H1 (cell line): Measurements from ENCODE around the gene CCDC175. TPM values are rescaled to one million over a fixed set of nuclear protein-coding genes. Genes with fewer than 3 reads are reported as not detected.

Source experiments
- CTCF ChIA-PET: fragments of 300-600 bp; sonication (Branson Sonifier 250); formaldehyde crosslinking; loops from one replicate; lab custom pipeline; 2021; ENCODE audit not compliant: partially characterized antibody; lab: Charles Lee
- POLR2A ChIA-PET: fragments of 300-600 bp; sonication (Branson Sonifier 250); formaldehyde crosslinking; loops from one replicate; lab custom pipeline; 2021; ENCODE audit warnings: inconsistent platforms; ENCODE audit not compliant: partially characterized antibody; lab: Charles Lee
- DNase-seq, 2 experiments: peaks; one replicate each; pipeline versions ENCODE4 v3.0.0 to v3.0.0-alpha.2; 2010 to 2022; ENCODE audit warnings: low spot score in 2 of 2, low read depth in 1 of 2, mixed read lengths in 1 of 2
- FAIRE-seq: peaks from 2 replicates; lab custom pipeline; 2011; peaks lifted over from hg19 to GRCh38; lab: Jason Lieb, UNC
- H2AFZ ChIP-seq: 2 replicates; pipeline ENCODE4 v1.8.1; 2012; ENCODE audit warnings: low read length, inconsistent platforms
- H2AK5ac ChIP-seq: 2 replicates; pipeline ENCODE4 v1.6.1; 2013; ENCODE audit warnings: low read depth, low read length
- H2BK120ac ChIP-seq: replicated peaks from 2 replicates; pipeline ENCODE3; 2013; ENCODE audit warnings: low read depth, low read length, inconsistent platforms
- H2BK12ac ChIP-seq: 2 replicates; pipeline ENCODE4 v1.6.1; 2013; ENCODE audit warnings: low read depth, low read length
- H2BK15ac ChIP-seq: 2 replicates; pipeline ENCODE4 v1.6.1; 2013; ENCODE audit warnings: low read length
- H2BK20ac ChIP-seq: 2 replicates; pipeline ENCODE4 v1.6.1; 2013; ENCODE audit warnings: low read length
- H2BK5ac ChIP-seq: 2 replicates; pipeline ENCODE4 v1.6.1; 2013; ENCODE audit warnings: low read depth, low read length
- H3K14ac ChIP-seq: 2 replicates; pipeline ENCODE4 v1.6.1; 2013; ENCODE audit warnings: inconsistent platforms; ENCODE audit not compliant: insufficient read length
- H3K18ac ChIP-seq: 2 replicates; pipeline ENCODE4 v1.6.1; 2013; ENCODE audit warnings: low read length; ENCODE audit errors: extremely low read depth
- H3K23ac ChIP-seq: 2 replicates; pipeline ENCODE4 v1.6.1; 2013; ENCODE audit warnings: inconsistent platforms; ENCODE audit not compliant: insufficient read length
- H3K23me2 ChIP-seq: 2 replicates; pipeline ENCODE4 v1.6.1; 2013; ENCODE audit warnings: low read depth, low read length
- H3K27ac ChIP-seq: 2 replicates; pipeline ENCODE4 v1.6.1; 2011; ENCODE audit warnings: low read depth, low read length, inconsistent platforms
- H3K27me3 ChIP-seq, 4 experiments: replicated peaks in 1 of 4; 1 replicate in 1 of 4; 2 replicates in 3 of 4; pipeline versions ENCODE4 v1.6.1 to v1.8.1; 2011 to 2013; ENCODE audit warnings: low read length in 3 of 4, mild to moderate bottlenecking in 3 of 4, inconsistent platforms in 2 of 4, mixed read lengths in 2 of 4, moderate library complexity in 1 of 4; ENCODE audit not compliant: control insufficient read depth in 3 of 4, insufficient read depth in 3 of 4; ENCODE audit errors: extremely low read depth in 1 of 4
- H3K36me3 ChIP-seq, 4 experiments: 2 replicates each; pipeline versions ENCODE4 v1.6.1 to v1.8.1; 2011 to 2013; ENCODE audit warnings: mild to moderate bottlenecking in 4 of 4, low read length in 3 of 4, moderate library complexity in 2 of 4, control low read depth in 1 of 4, inconsistent platforms in 1 of 4; ENCODE audit not compliant: insufficient read depth in 4 of 4, control insufficient read depth in 2 of 4
- H3K4ac ChIP-seq: replicated peaks from 2 replicates; pipeline ENCODE3; 2013; ENCODE audit warnings: low read length, low read depth, mixed read lengths, inconsistent platforms; ENCODE audit not compliant: insufficient read length
- H3K4me1 ChIP-seq, 4 experiments: replicated peaks in 1 of 4; 1 replicate in 1 of 4; 2 replicates in 3 of 4; pipeline versions ENCODE4 v1.6.1 to v1.8.1; 2011 to 2013; ENCODE audit warnings: low read length in 3 of 4, inconsistent platforms in 2 of 4, mixed read lengths in 1 of 4; ENCODE audit not compliant: insufficient read depth in 4 of 4, control insufficient read depth in 3 of 4
- H3K4me2 ChIP-seq, 2 experiments: 2 replicates each; pipeline versions ENCODE4 v1.6.1 to v1.8.1; 2011 to 2013; ENCODE audit warnings: low read depth in 2 of 2, low read length in 2 of 2, control low read depth in 1 of 2, inconsistent platforms in 1 of 2, mild to moderate bottlenecking in 1 of 2; ENCODE audit not compliant: insufficient read depth in 1 of 2
- H3K4me3 ChIP-seq, 4 experiments: fragments of 200-600, 300-600 bp in 1 of 4; sonication (generic), shearing (Covaris generic), sonication (Bioruptor Twin) in 1 of 4; 2 replicates each; pipeline versions ENCODE4 v1.5.1 to v1.8.1; 2011 to 2016; ENCODE audit warnings: low read length in 4 of 4, low read depth in 3 of 4, control low read depth in 2 of 4, inconsistent platforms in 2 of 4, mild to moderate bottlenecking in 2 of 4, mixed read lengths in 1 of 4, moderate library complexity in 1 of 4; ENCODE audit not compliant: insufficient read depth in 2 of 4; ENCODE audit errors: extremely low read depth in 1 of 4
- H3K56ac ChIP-seq: replicated peaks from 2 replicates; pipeline ENCODE3; 2013; ENCODE audit warnings: low read depth, mild to moderate bottlenecking, mixed read lengths, low read length, inconsistent platforms; ENCODE audit not compliant: insufficient read length
- H3K79me1 ChIP-seq: 2 replicates; pipeline ENCODE4 v1.6.1; 2013; ENCODE audit warnings: low read depth, low read length, control low read depth
- H3K79me2 ChIP-seq, 2 experiments: 2 replicates each; pipeline versions ENCODE4 v1.6.1 to v1.8.1; 2012 to 2013; ENCODE audit warnings: low read length in 2 of 2, mild to moderate bottlenecking in 2 of 2, inconsistent platforms in 1 of 2; ENCODE audit not compliant: insufficient read depth in 2 of 2, control insufficient read depth in 1 of 2
- H3K9ac ChIP-seq, 4 experiments: replicated peaks in 1 of 4; 1 replicate in 1 of 4; 2 replicates in 3 of 4; pipeline versions ENCODE4 v1.6.1 to v1.8.1; 2011 to 2013; ENCODE audit warnings: low read depth in 3 of 4, low read length in 3 of 4, control low read depth in 2 of 4, mild to moderate bottlenecking in 2 of 4, moderate library complexity in 2 of 4, inconsistent platforms in 1 of 4; ENCODE audit errors: extremely low read depth in 1 of 4
- H3K9me3 ChIP-seq, 2 experiments: 2 replicates each; pipeline versions ENCODE4 v1.6.1 to v1.8.1; 2012 to 2013; ENCODE audit warnings: mild to moderate bottlenecking in 2 of 2, moderate library complexity in 2 of 2, control low read depth in 1 of 2, inconsistent platforms in 1 of 2, low read depth in 1 of 2, low read length in 1 of 2, mixed read lengths in 1 of 2; ENCODE audit not compliant: insufficient read depth in 2 of 2
- H4K20me1 ChIP-seq, 2 experiments: replicated peaks in 1 of 2; 2 replicates each; pipeline versions ENCODE3 to v1.8.1; 2011 to 2013; ENCODE audit warnings: inconsistent platforms in 2 of 2, low read length in 2 of 2, mild to moderate bottlenecking in 1 of 2; ENCODE audit not compliant: insufficient read depth in 2 of 2, control insufficient read depth in 1 of 2
- H4K5ac ChIP-seq: 2 replicates; pipeline ENCODE4 v1.6.1; 2013; ENCODE audit warnings: low read length, low read depth, mixed read lengths, inconsistent platforms; ENCODE audit not compliant: insufficient read length
- H4K8ac ChIP-seq: 2 replicates; pipeline ENCODE4 v1.8.0; 2013; ENCODE audit warnings: mild to moderate bottlenecking, moderate library complexity, low read length, inconsistent platforms; ENCODE audit not compliant: insufficient read depth; ENCODE audit errors: extremely low read depth
- H4K91ac ChIP-seq: replicated peaks from 2 replicates; pipeline ENCODE3; 2013; ENCODE audit warnings: low read length, mixed read lengths, inconsistent platforms; ENCODE audit not compliant: insufficient read length
- BACH1 ChIP-seq: IDR thresholded peaks from 2 replicates; pipeline ENCODE4 v1.6.1; 2012; ENCODE audit warnings: low read length, improper control_type of control experiment
- RXRA ChIP-seq: IDR thresholded peaks from 2 replicates; pipeline ENCODE4 v1.6.1; 2011; ENCODE audit warnings: low read depth, mild to moderate bottlenecking, low read length, moderate library complexity; ENCODE audit not compliant: insufficient read depth
- whole genome bisulfite sequencing, 2 experiments: shearing (Covaris generic) in 1 of 2; methylation state at CpG; one replicate each; pipeline versions ENCODE4 v1.1.6 to v1.1.7; 2013 to 2015; ENCODE audit warnings: low lambda C conversion rate in 2 of 2, mixed read lengths in 2 of 2, inconsistent platforms in 1 of 2, low coverage in 1 of 2, missing lambda C conversion rate in 1 of 2; ENCODE audit not compliant: insufficient replicate concordance in 2 of 2, insufficient coverage in 1 of 2, insufficient read length in 1 of 2; ENCODE audit errors: extremely low coverage in 1 of 2, missing lambda C conversion rate in 1 of 2; 5-methylcytosine and 5-hydroxymethylcytosine counted together
- polyA plus RNA-seq, 7 experiments: library from polyadenylated mRNA; depleted of rRNA in 3 of 7; stranded (reverse) in 5 of 7; unstranded in 2 of 7; fragments of >200 nt in 5 of 7; fragments of 200-250 nt in 2 of 7; gene quantifications; 1 replicate in 5 of 7; 2 replicates in 1 of 7; 4 replicates in 1 of 7; pipeline versions ENCODE4 v1.2.1 to v1.2.3, GENCODE V29; 2011 to 2013; ENCODE audit warnings: missing spikeins in 2 of 7, mixed read lengths in 2 of 7
- total RNA-seq: library from RNA; stranded (reverse); fragmentation: NEBNext Ultra II Directional; extraction: Animal tissue kit (Norgen Biotek cat#: 25700); gene quantifications from 2 replicates; pipeline ENCODE4 v1.2.1, GENCODE V29; 2021

CCDC175 gene
- total and polyA plus RNA-seq, 2 of the 8 experiments (the other 6 are each of a cell fraction or from before 2014, with no cell fraction given), result 0.19 TPM; not detected in 1

DNA sequence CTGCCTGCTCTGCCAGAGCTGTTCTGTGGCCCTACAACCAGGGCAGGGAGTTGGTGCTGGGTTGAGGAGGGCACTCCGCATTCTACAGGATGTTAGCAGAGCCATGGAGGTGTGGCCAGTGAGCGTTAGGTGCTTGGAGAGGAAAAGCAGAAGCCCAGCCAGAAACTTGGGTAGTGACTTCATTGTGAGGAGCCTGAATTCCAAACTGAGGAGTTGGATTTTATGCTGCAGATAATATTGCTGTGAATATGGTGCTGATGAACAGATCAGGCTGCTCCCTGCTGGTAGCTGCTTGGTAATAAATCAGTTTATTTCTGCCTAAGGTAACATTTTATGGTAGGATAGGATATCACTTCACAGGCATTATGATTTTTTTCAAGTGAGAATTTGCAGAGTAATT is 7.1 kb upstream of the CCDC175 start:
- CTCF ChIA-PET, result interaction anchor here (0.5 to 2.4 kb wide), 9 partner anchors 10 to 563 kb away, joined by 3 to 8 read pairs (median 3); no protein-coding TSS in a partner anchor
- Histone ChIP-seq H4K8ac (peak overlapping the region; percentile 43; the same call in 1 of the 2 replicates), H3K23ac (no peak overlapping the region)

More for the DNA sequence above, 7.1 kb upstream of the CCDC175 start:
- H3K27ac ChIP-seq, result no peak overlapping the region
- no peak overlapping the region for H3K56ac ChIP-seq
- H4K5ac ChIP-seq, result no peak overlapping the region
- no peak overlapping the region for H4K91ac ChIP-seq
- TF ChIP-seq BACH1 (no peak), RXRA (no peak)
- H3K4me2 ChIP-seq, result no peak overlapping the region
- no peak overlapping the region for H2BK12ac ChIP-seq
- no peak overlapping the region for H3K18ac ChIP-seq
- H3K4ac ChIP-seq, result no peak overlapping the region
- no peaks in the 10 kb centered on the region for H3K79me1 ChIP-seq
- no peaks in the 10 kb centered on the region for H3K79me2 ChIP-seq
- no peak overlapping the region for H3K9ac ChIP-seq
- H3K9me3 ChIP-seq, result no peaks in the 10 kb centered on the region
- H3K36me3 ChIP-seq, result no peaks in the 10 kb centered on the region
- H2BK20ac ChIP-seq, result no peak overlapping the region
- no peak overlapping the region for H2BK120ac ChIP-seq
- H3K27me3 ChIP-seq, result no peaks in the 10 kb centered on the region
- 91% methylated on average over 2 of the region's 2 CpGs; no CpG with 5 or more reads in 1 of the 2 experiments for WGBS, 2 experiments
- no peak overlapping the region for H2BK5ac ChIP-seq
- H2AK5ac ChIP-seq, result no peak overlapping the region
- H3K23me2 ChIP-seq, result no peaks in the 10 kb centered on the region
- H3K4me3 ChIP-seq, result no peak overlapping the region
- no peaks in the 10 kb centered on the region; a peak in 1 of 7 replicates for H3K4me1 ChIP-seq
- POLR2A ChIA-PET, result no interaction called here
- H2AFZ ChIP-seq, result peak overlapping the region; percentile 95
- H3K14ac ChIP-seq, result no peak overlapping the region
- DNase-seq (no peak), FAIRE-seq (no peak)
- no peak overlapping the region for H2BK15ac ChIP-seq
- no peaks in the 10 kb centered on the region for H4K20me1 ChIP-seq
